ENCODE measurements around the gene MDN1. TPM values are rescaled to one million over a fixed set of nuclear protein-coding genes. Genes with fewer than 3 reads are reported as not detected.

Gene MDN1
- total RNA-seq, 1 experiment from 2014 or later = 117 TPM

DNA sequence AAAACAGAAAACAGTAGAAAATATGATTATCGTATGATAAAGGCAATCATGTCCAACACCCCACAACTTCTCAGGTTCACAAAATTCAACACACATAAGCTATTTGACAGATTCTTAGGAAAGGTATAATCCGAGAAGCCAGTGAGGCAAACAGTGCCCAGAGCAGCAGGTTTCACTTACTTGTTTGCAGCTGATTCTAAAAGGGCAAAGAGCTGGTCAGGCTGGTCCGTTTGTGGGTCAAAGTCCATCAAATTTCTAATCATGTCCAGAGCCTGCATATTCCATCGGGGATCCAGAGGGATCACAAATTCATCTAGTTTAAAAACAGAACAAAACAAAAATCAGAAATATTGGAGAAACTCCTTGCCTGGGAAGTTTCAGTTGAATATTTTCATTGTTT is 111.3 kb downstream of the MDN1 start:
- no peaks in the 10 kb centered on the region for H3K4me1 Mint-ChIP-seq
- Histone ChIP-seq H2BK20ac (ENCODE audit: low read depth, low read length, poor library complexity, severe bottlenecking) (no peak overlapping the region), H3K4me2 (ENCODE audit: insufficient read depth, insufficient read length, low read length) (no peak overlapping the region), H3K9ac (ENCODE audit: extremely low read depth, insufficient read length, low read length) (no peak overlapping the region), H3T11ph (ENCODE audit: low read length) (no peak overlapping the region), H2BK5ac (ENCODE audit: insufficient read length, low read length) (no peak overlapping the region), H4K5ac (ENCODE audit: insufficient read length, low read depth, low read length) (no peak overlapping the region), H4K20me1 (ENCODE audit: control insufficient read depth, insufficient read depth, insufficient read length) (no peaks in the 10 kb centered on the region), H3K18ac (ENCODE audit: insufficient read length, low read depth, low read length) (no peak overlapping the region), H3K79me2 (ENCODE audit: insufficient read depth, low read length) (no peaks in the 10 kb centered on the region), H2BK120ac (ENCODE audit: low read depth, low read length, poor library complexity, severe bottlenecking) (no peak overlapping the region), H3K27ac (ENCODE audit: insufficient read length, low read depth, low read length) (no peak overlapping the region), H2BK15ac (ENCODE audit: low read depth, low read length) (no peak overlapping the region), H3K14ac (ENCODE audit: insufficient read depth, low read length) (no peak overlapping the region), H3K79me1 (ENCODE audit: insufficient read depth, low read depth, low read length, poor library complexity, severe bottlenecking) (no peaks in the 10 kb centered on the region), H3K23me2 (ENCODE audit: insufficient read length, low read depth, low read length, poor library complexity, severe bottlenecking) (no peaks in the 10 kb centered on the region), H2AFZ (ENCODE audit: low read length) (no peak overlapping the region), H3K23ac (ENCODE audit: insufficient read length, low read depth, low read length) (no peak overlapping the region), H3K9me3 (ENCODE audit: control insufficient read depth, low read depth, low read length) (no peaks in the 10 kb centered on the region), H3K27me3 (ENCODE audit: insufficient read depth, low read length) (no peaks in the 10 kb centered on the region), H3K4ac (ENCODE audit: low read depth, low read length) (no peak overlapping the region), H2BK12ac (ENCODE audit: insufficient read length, low read depth, low read length) (no peak overlapping the region), H2AK5ac (ENCODE audit: insufficient read length, low read length) (no peak overlapping the region), H3K56ac (ENCODE audit: insufficient read length, low read depth, low read length) (no peak overlapping the region), H4K91ac (ENCODE audit: insufficient read length, low read depth, low read length) (no peak overlapping the region), H3K4me1 (ENCODE audit: insufficient read depth, low read length) (no peaks in the 10 kb centered on the region), H4K8ac (replicated peaks; ENCODE audit: insufficient read length, low read depth, low read length) (no peak overlapping the region)
- H3K9me3 Mint-ChIP-seq = no peaks in the 10 kb centered on the region
- peaks cover 66 to 87% (median 83%) of the 10 kb centered on the region in 3 experiments for H3K36me3 Mint-ChIP-seq (ENCODE audit: insufficient read depth in 1 of 3, low read depth in 3 of 3)
- no peak for DNase-seq
- no CpG with 5 or more reads among the region's 4 CpGs for WGBS (ENCODE audit: extremely low coverage, insufficient read length, low lambda C conversion rate)
- no peak overlapping the region for H3K27ac Mint-ChIP-seq
- no peak overlapping the region for H3K4me3 Mint-ChIP-seq
- TF ChIP-seq, protein P1, sequence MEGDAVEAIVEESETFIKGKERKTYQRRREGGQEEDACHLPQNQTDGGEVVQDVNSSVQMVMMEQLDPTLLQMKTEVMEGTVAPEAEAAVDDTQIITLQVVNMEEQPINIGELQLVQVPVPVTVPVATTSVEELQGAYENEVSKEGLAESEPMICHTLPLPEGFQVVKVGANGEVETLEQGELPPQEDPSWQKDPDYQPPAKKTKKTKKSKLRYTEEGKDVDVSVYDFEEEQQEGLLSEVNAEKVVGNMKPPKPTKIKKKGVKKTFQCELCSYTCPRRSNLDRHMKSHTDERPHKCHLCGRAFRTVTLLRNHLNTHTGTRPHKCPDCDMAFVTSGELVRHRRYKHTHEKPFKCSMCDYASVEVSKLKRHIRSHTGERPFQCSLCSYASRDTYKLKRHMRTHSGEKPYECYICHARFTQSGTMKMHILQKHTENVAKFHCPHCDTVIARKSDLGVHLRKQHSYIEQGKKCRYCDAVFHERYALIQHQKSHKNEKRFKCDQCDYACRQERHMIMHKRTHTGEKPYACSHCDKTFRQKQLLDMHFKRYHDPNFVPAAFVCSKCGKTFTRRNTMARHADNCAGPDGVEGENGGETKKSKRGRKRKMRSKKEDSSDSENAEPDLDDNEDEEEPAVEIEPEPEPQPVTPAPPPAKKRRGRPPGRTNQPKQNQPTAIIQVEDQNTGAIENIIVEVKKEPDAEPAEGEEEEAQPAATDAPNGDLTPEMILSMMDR (conservative IDR thresholded peaks at IDR 0.05) = no peak
- H3K27me3 Mint-ChIP-seq (ENCODE audit: low read depth) = no peaks in the 10 kb centered on the region
